ENCODE results near the gene ZYG11B.
"Not testable (repeated sequence)": the region's sequence is repeated elsewhere in the genome, so short reads cannot be mapped to it uniquely, and the experiment has no call there.

- TF ChIP-seq CTCF (IDR thresholded peaks at IDR 0.05; ENCODE audit: poor library complexity); EZH2 (IDR thresholded peaks at IDR 0.05; ENCODE audit: borderline replicate concordance); EZH2phosphoT487 (IDR thresholded peaks at IDR 0.05; ENCODE audit: low read depth, severe bottlenecking, unreplicated experiment): not testable (repeated sequence)
These were observed 77.8 kb downstream of the ZYG11B start for GRCh38 chr1:52804083-52804482.

All from hepatocyte (in vitro differentiated cells).